Testis (tissue), 3 donors: ENCODE results near the gene PSMD14. TPM values are rescaled to one million over a fixed set of nuclear protein-coding genes. Genes with fewer than 3 reads are reported as not detected.

ENCODE experiments used
- DNase-seq: peaks from one replicate; pipeline ENCODE4 v3.0.0-alpha.2; 2019
- H3K27ac ChIP-seq, 2 donors: fragments of 200-600 bp; sonication (generic); one replicate each; pipeline ENCODE4 v1.5.1; 2019
- H3K27me3 ChIP-seq: fragments of 200-600 bp; sonication (generic); one replicate; pipeline ENCODE4 v1.5.1; 2019
- H3K36me3 ChIP-seq: fragments of 200-600 bp; sonication (generic); one replicate; pipeline ENCODE4 v1.5.1; 2017; ENCODE audit warnings: low read depth; ENCODE audit errors: missing control alignments
- H3K4me1 ChIP-seq: fragments of 200-600 bp; sonication (generic); one replicate; pipeline ENCODE4 v1.5.1; 2019
- H3K4me3 ChIP-seq, 2 donors: fragments of 200-600 bp; sonication (generic); one replicate each; pipeline ENCODE4 v1.5.1; 2017 to 2019
- H3K9me3 ChIP-seq: fragments of 200-600 bp; sonication (generic); one replicate; pipeline ENCODE4 v1.5.1; 2017
- CTCF ChIP-seq, 3 experiments: fragments of 450-650 bp in 2 of 3; fragments of 200-600 bp in 1 of 3; sonication (generic) in 1 of 3; IDR thresholded peaks; one replicate each; pipeline ENCODE4 v1.5.1; 2016 to 2019; ENCODE audit warnings: antibody characterized with exemption in 3 of 3, mild to moderate bottlenecking in 2 of 3, moderate library complexity in 1 of 3
- POLR2A ChIP-seq: fragments of 450-650 bp; IDR thresholded peaks from one replicate; pipeline ENCODE4 v1.6.1; 2017; ENCODE audit warnings: antibody characterized with exemption, mild to moderate bottlenecking, moderate library complexity
- WGBS, 2 donors: methylation state at CpG; one replicate each; pipeline ENCODE4 v1.1.5; 2018; 5-methylcytosine and 5-hydroxymethylcytosine counted together
- intact Hi-C: fragments of 100-400 bp; cut with DNase I; formaldehyde crosslinking; loops from one replicate; pipeline ENCODE4 v1.15.1; 2023; ENCODE audit warnings: low total_unique reads
- polyA plus RNA-seq: library from polyadenylated mRNA; stranded (reverse); fragments of 350-450 nt; fragmentation: Illumina TruSeq; extraction: RNeasy Lipid Tissue Mini Kit (QIAGEN cat#74804); gene quantifications from one replicate; pipeline ENCODE4 v1.2.3, GENCODE V29; 2014; ENCODE audit warnings: low read depth, low replicate concordance; ENCODE audit not compliant: insufficient read depth
- total RNA-seq, 2 donors: library from RNA; depleted of rRNA; stranded (reverse); fragments of >200 nt; gene quantifications; one replicate each; pipeline ENCODE4 v1.2.3, GENCODE V29; 2016

Gene PSMD14
- total and polyA plus RNA-seq, 3 donors from 2014 or later, result 43.7 to 61.1 (median 48.0) TPM

GRCh38 chr2:161400076-161400475, 91.9 kb downstream of the PSMD14 start:
- Histone ChIP-seq H3K36me3 (no peaks in the 10 kb centered on the region), H3K4me1 (no peaks in the 10 kb centered on the region), H3K4me3 (no peak overlapping the region), H3K27me3 (no peaks in the 10 kb centered on the region), H3K27ac (no peak overlapping the region), H3K9me3 (no peaks in the 10 kb centered on the region)
- DNase-seq, result no peak
- TF ChIP-seq CTCF (IDR thresholded peaks at IDR 0.05) (no peak), POLR2A (no peak)
- intact Hi-C loops, result no loop called here
- WGBS, 2 donors, result 96 to 99% methylated on average over 2 of the region's 2 CpGs

GRCh38 chr2:161402297-161402696, 94.1 kb downstream of the PSMD14 start:
- intact Hi-C loops, result no loop called here
- H3K36me3 ChIP-seq, result no peaks in the 10 kb centered on the region
- H3K4me1 ChIP-seq, result no peaks in the 10 kb centered on the region
- no peaks in the 10 kb centered on the region for H3K9me3 ChIP-seq
- TF ChIP-seq POLR2A, result no peak
- TF ChIP-seq CTCF (IDR thresholded peaks at IDR 0.05), result no peak
- WGBS, 2 donors, result 79 to 84% methylated on average over 4 of the region's 4 CpGs
- DNase-seq, result no peak
- H3K4me3 ChIP-seq, result no peak overlapping the region
- no peaks in the 10 kb centered on the region for H3K27me3 ChIP-seq
- H3K27ac ChIP-seq, result no peak overlapping the region

GRCh38 chr2:161406316-161406715, 98.1 kb downstream of the PSMD14 start:
- Histone ChIP-seq H3K4me3 (no peak overlapping the region), H3K27me3 (no peaks in the 10 kb centered on the region), H3K9me3 (no peaks in the 10 kb centered on the region), H3K4me1 (no peaks in the 10 kb centered on the region), H3K36me3 (no peaks in the 10 kb centered on the region), H3K27ac (no peak overlapping the region)
- intact Hi-C loops, result no loop called here
- 81 to 87% methylated on average over 5 of the region's 5 CpGs for WGBS, 2 donors
- no peak for TF ChIP-seq POLR2A
- no peak for TF ChIP-seq CTCF (IDR thresholded peaks at IDR 0.05)
- DNase-seq, result no peak

- DNase-seq, result no peak
- no peak overlapping the region for H3K27ac ChIP-seq
- no peaks in the 10 kb centered on the region for H3K4me1 ChIP-seq
- H3K9me3 ChIP-seq, result no peaks in the 10 kb centered on the region
- H3K36me3 ChIP-seq, result no peaks in the 10 kb centered on the region
- no peak overlapping the region for H3K4me3 ChIP-seq
- intact Hi-C loops, result no loop called here
- 90 to 95% methylated on average over 2 of the region's 2 CpGs for WGBS, 2 donors
- TF ChIP-seq CTCF (IDR thresholded peaks at IDR 0.05), result no peak
- no peaks in the 10 kb centered on the region for H3K27me3 ChIP-seq
Measured at GRCh38 chr2:161407597-161407996, 99.4 kb downstream of the PSMD14 start.

GRCh38 chr2:161409308-161409907, 101.2 kb downstream of the PSMD14 start:
- Histone ChIP-seq H3K9me3 (no peaks in the 10 kb centered on the region), H3K36me3 (no peaks in the 10 kb centered on the region), H3K4me1 (no peaks in the 10 kb centered on the region), H3K27me3 (no peaks in the 10 kb centered on the region), H3K27ac (no peak overlapping the region), H3K4me3 (no peak overlapping the region)
- DNase-seq, result no peak
- intact Hi-C loops, result no loop called here
- 86 to 100% methylated on average over 1 of the region's 1 CpG for WGBS, 2 donors
- TF ChIP-seq CTCF (IDR thresholded peaks at IDR 0.05) (no peak), POLR2A (no peak)
